A549 (cell line): ENCODE data around the gene REP15. TPM values are rescaled to one million over a fixed set of nuclear protein-coding genes. Genes with fewer than 3 reads are reported as not detected.

Experiments
- ATAC-seq, 2 experiments: fragments of 200-7000 bp in 1 of 2; fragments of >200 bp in 1 of 2; cut with Nextera tagmentation in 1 of 2; cut with Tn5 transposase in 1 of 2; 3 replicates each; pipeline versions ENCODE4 v1.8.0 to v1.9.1; 2018 to 2020; ENCODE audit warnings: mild to moderate bottlenecking in 1 of 2, moderate library complexity in 1 of 2
- CTCF ChIA-PET: fragments of 300-600 bp; sonication (Branson Sonifier 250); formaldehyde crosslinking; extraction: SDS; loops from one replicate; lab custom pipeline; 2021; ENCODE audit warnings: antibody characterized with exemption, inconsistent platforms; lab: Yijun Ruan, JAX
- POLR2A ChIA-PET: fragments of 350-600 bp; formaldehyde crosslinking; extraction: SDS; loops from one replicate; lab custom pipeline; 2021; ENCODE audit warnings: antibody characterized with exemption, inconsistent platforms; lab: Yijun Ruan, JAX
- DNase-seq, 2 experiments: peaks; one replicate each; pipeline versions ENCODE4 v3.0.0 to v3.0.0-alpha.2; 2011 to 2016; ENCODE audit warnings: low read depth in 1 of 2, low spot score in 1 of 2
- FAIRE-seq: peaks from 2 replicates; lab custom pipeline; 2011; peaks lifted over from hg19 to GRCh38; lab: Jason Lieb, UNC
- H3K27ac ChIP-seq, 2 experiments: fragments of >200 bp; sonication (Bioruptor Twin); formaldehyde crosslinking; 3 replicates each; pipeline ENCODE4 v1.5.1; 2016 to 2017
- H3K4me1 ChIP-seq: fragments of >200 bp; sonication (Bioruptor Twin); formaldehyde crosslinking; 3 replicates; pipeline ENCODE4 v1.6.1; 2016
- H3K4me2 ChIP-seq: fragments of >200 bp; sonication (Bioruptor Twin); formaldehyde crosslinking; 3 replicates; pipeline ENCODE4 v1.6.1; 2016
- H3K4me3 ChIP-seq: fragments of >200 bp; sonication (Bioruptor Twin); formaldehyde crosslinking; 3 replicates; pipeline ENCODE4 v1.5.1; 2016
- H3K9me3 ChIP-seq: fragments of >200 bp; sonication (Bioruptor Twin); formaldehyde crosslinking; 3 replicates; pipeline ENCODE4 v1.6.1; 2016
- CEBPB ChIP-seq, 2 experiments: fragments of >200 bp in 1 of 2; sonication (Bioruptor Twin) in 1 of 2; formaldehyde crosslinking in 1 of 2; IDR thresholded peaks; 2 replicates each; pipeline ENCODE4 v1.6.1; 2012 to 2016
- CHD2 ChIP-seq: fragments of 150-350 bp; IDR thresholded peaks from 2 replicates; pipeline ENCODE4 v1.6.1; 2014; ENCODE audit warnings: low read length; ENCODE audit not compliant: partially characterized antibody
- CHD4 ChIP-seq: fragments of 200-600 bp; sonication (generic); IDR thresholded peaks from 2 replicates; pipeline ENCODE4 v1.6.1; 2016; ENCODE audit warnings: antibody characterized with exemption, mild to moderate bottlenecking, borderline replicate concordance
- EHF ChIP-seq: fragments of 250-450 bp; sonication (Bioruptor Pico); IDR thresholded peaks from 2 replicates; pipeline ENCODE4 v1.5.0; 2020; ENCODE audit warnings: mild to moderate bottlenecking
- GATA3 ChIP-seq: IDR thresholded peaks from 2 replicates; pipeline ENCODE4 v1.6.1; 2012; ENCODE audit warnings: borderline replicate concordance
- HDAC2 ChIP-seq: fragments of 200-600 bp; sonication (generic); IDR thresholded peaks from 2 replicates; pipeline ENCODE4 v1.6.1; 2016
- HOXA7 ChIP-seq: fragments of 250-450 bp; sonication (Bioruptor Pico); IDR thresholded peaks from 2 replicates; pipeline ENCODE4 v1.5.0; 2020; ENCODE audit warnings: mild to moderate bottlenecking, moderate library complexity
- JUN ChIP-seq, 2 experiments: fragments of >200 bp; sonication (Bioruptor Twin); formaldehyde crosslinking; IDR thresholded peaks; 2 replicates in 1 of 2; 3 replicates in 1 of 2; pipeline ENCODE4 v1.6.1; 2016 to 2017
- JUNB ChIP-seq: fragments of >200 bp; sonication (Bioruptor Twin); formaldehyde crosslinking; IDR thresholded peaks from 2 replicates; pipeline ENCODE4 v1.6.1; 2016
- MAFK ChIP-seq: fragments of 450-650 bp; IDR thresholded peaks from 2 replicates; pipeline ENCODE4 v1.6.1; 2014; ENCODE audit not compliant: partially characterized antibody
- MYC ChIP-seq: IDR thresholded peaks from 2 replicates; pipeline ENCODE4 v1.6.1; 2012; ENCODE audit warnings: mild to moderate bottlenecking, inconsistent platforms, low read length, improper control_type of control experiment, borderline replicate concordance
- POLR2A ChIP-seq: IDR thresholded peaks from 2 replicates; pipeline ENCODE4 v1.6.1; 2012; ENCODE audit warnings: mild to moderate bottlenecking, low read length
- RAD21 ChIP-seq, 2 experiments: fragments of >200 bp in 1 of 2; sonication (Bioruptor Twin) in 1 of 2; formaldehyde crosslinking in 1 of 2; IDR thresholded peaks in 1 of 2; conservative IDR thresholded peaks in 1 of 2; 2 replicates in 1 of 2; 3 replicates in 1 of 2; pipeline ENCODE4 v1.6.1; 2012 to 2018; ENCODE audit warnings: inconsistent platforms in 1 of 2
- RARB ChIP-seq: fragments of 250-450 bp; sonication (Bioruptor Pico); IDR thresholded peaks from 2 replicates; pipeline ENCODE4 v1.8.0; 2021; ENCODE audit warnings: mild to moderate bottlenecking, moderate library complexity
- SMC3 ChIP-seq: fragments of >200 bp; sonication (Bioruptor Twin); formaldehyde crosslinking; IDR thresholded peaks from 3 replicates; pipeline ENCODE4 v1.6.1; 2018; ENCODE audit warnings: inconsistent platforms
- ZC3H11A ChIP-seq: fragments of 450-650 bp; IDR thresholded peaks from 2 replicates; pipeline ENCODE4 v1.6.1; 2014; ENCODE audit warnings: antibody characterized with exemption, mild to moderate bottlenecking
- ZNF302 ChIP-seq: fragments of 250-450 bp; sonication (Bioruptor Pico); IDR thresholded peaks from 2 replicates; pipeline ENCODE4 v1.9.0; 2021; ENCODE audit warnings: inconsistent platforms, mild to moderate bottlenecking, moderate library complexity
- WGBS: methylation state at CpG from one replicate; pipeline ENCODE4 v1.1.6; 2017; ENCODE audit errors: missing lambda C conversion rate; 5-methylcytosine and 5-hydroxymethylcytosine counted together
- polyA plus RNA-seq, 4 experiments: library from polyadenylated mRNA; depleted of rRNA in 3 of 4; stranded (reverse); fragments of >200 nt; fragmentation: RNase III in 1 of 4; extraction: RNeasy Plus Mini Kit Qiagen cat#74134 plus additional on column Dnase treatment in 1 of 4; gene quantifications; 2 replicates in 3 of 4; 3 replicates in 1 of 4; pipeline ENCODE4 v1.2.3, GENCODE V29; 2011 to 2017
- TF ChIP-seq, protein P1 (sequence below): fragments of >200 bp; sonication (Bioruptor Twin); formaldehyde crosslinking; IDR thresholded peaks from 3 replicates; pipeline ENCODE4 v1.6.1; 2016
- TF ChIP-seq, protein P2 (sequence below): fragments of 250-450 bp; sonication (Bioruptor Pico); IDR thresholded peaks from 2 replicates; pipeline ENCODE4 v1.5.0; 2020; ENCODE audit warnings: low read depth, mild to moderate bottlenecking, moderate library complexity
- TF ChIP-seq, protein P3 (sequence below): IDR thresholded peaks from 2 replicates; pipeline ENCODE4 v1.6.1; 2012; ENCODE audit warnings: low read depth, borderline replicate concordance

Gene REP15
- polyA plus RNA-seq, 2 of the 4 experiments (the other 2 are of a cell fraction): 0.34 to 0.81 TPM

DNA sequence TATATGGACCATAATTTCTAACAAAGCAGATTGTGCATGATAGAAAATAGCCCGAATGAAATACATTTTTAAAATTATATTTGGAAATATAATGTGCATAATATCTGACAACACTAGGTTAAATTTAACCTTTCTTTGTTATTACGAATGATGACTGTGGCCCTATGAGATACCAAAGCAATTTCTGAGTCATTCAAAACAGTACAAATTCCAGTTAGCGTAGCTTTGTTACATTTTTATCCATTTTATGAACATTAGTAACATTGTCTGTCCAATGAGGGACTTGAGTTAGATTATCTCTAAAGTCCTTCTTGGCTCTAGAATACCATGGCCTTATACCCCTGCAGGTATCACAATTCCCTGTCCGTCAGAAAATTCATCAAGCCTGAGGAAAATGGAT, 39.0 kb upstream of the REP15 start:
- POLR2A ChIA-PET: no interaction called here
- TF ChIP-seq, protein P1, sequence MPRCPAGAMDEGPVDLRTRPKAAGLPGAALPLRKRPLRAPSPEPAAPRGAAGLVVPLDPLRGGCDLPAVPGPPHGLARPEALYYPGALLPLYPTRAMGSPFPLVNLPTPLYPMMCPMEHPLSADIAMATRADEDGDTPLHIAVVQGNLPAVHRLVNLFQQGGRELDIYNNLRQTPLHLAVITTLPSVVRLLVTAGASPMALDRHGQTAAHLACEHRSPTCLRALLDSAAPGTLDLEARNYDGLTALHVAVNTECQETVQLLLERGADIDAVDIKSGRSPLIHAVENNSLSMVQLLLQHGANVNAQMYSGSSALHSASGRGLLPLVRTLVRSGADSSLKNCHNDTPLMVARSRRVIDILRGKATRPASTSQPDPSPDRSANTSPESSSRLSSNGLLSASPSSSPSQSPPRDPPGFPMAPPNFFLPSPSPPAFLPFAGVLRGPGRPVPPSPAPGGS: no peak
- TF ChIP-seq RAD21 (conservative IDR thresholded peaks at IDR 0.05 in 1 of 2, IDR thresholded peaks at IDR 0.05 in 1 of 2): no peak
- TF ChIP-seq ZNF302 (CRISPR knock-in tag): no peak
- no peak for TF ChIP-seq GATA3
- no peak for TF ChIP-seq HDAC2
- TF ChIP-seq JUN (IDR thresholded peaks at IDR 0.05): no peak
- TF ChIP-seq SMC3: no peak
- no peak for TF ChIP-seq RARB (CRISPR knock-in tag)
- TF ChIP-seq CEBPB (IDR thresholded peaks at IDR 0.05): no peak
- no peak for TF ChIP-seq CHD2
- TF ChIP-seq HOXA7: no peak
- no peak for TF ChIP-seq POLR2A
- CTCF ChIA-PET: no interaction called here
- FAIRE-seq: no peak
- no peak overlapping the region for H3K27ac ChIP-seq
- no peak for DNase-seq
- no peaks in the 10 kb centered on the region for H3K9me3 ChIP-seq
- H3K4me3 ChIP-seq: no peak overlapping the region
- no peaks in the 10 kb centered on the region for H3K4me1 ChIP-seq
- ATAC-seq: no peak
- no peak overlapping the region for H3K4me2 ChIP-seq
- WGBS: 90% methylated on average over 4 of the region's 4 CpGs

DNA sequence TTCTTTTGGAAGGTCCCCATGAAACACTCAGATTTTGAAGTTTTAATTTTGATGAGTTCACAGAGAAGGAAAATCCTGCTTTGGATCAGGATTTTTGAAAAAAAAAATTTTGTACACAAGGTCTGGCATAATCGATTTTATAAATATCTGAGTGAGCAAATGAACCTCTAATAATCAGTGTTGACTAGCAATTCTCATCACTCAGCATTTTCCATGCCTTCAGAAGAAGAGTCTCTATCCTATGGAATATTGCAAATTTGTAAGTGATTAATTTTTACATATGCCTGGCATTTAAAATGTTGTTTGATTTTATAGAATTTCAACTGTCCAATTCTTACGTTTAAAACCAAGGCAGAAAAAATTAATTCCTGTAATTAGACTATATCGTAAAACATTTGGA, 30.5 kb upstream of the REP15 start:
- TF ChIP-seq, protein P2, sequence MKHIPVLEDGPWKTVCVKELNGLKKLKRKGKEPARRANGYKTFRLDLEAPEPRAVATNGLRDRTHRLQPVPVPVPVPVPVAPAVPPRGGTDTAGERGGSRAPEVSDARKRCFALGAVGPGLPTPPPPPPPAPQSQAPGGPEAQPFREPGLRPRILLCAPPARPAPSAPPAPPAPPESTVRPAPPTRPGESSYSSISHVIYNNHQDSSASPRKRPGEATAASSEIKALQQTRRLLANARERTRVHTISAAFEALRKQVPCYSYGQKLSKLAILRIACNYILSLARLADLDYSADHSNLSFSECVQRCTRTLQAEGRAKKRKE: no peak
- peak; percentile 13 for TF ChIP-seq MAFK
- H3K27ac ChIP-seq: no peak overlapping the region
- H3K9me3 ChIP-seq: no peaks in the 10 kb centered on the region
- H3K4me2 ChIP-seq: no peak overlapping the region
- 74% methylated on average over 3 of the region's 3 CpGs for WGBS
- no peak overlapping the region for H3K4me3 ChIP-seq
- no peak for FAIRE-seq
- ChIA-PET CTCF (interaction anchor here (0.6 to 1.6 kb wide), 2 partner anchors 13 to 650 kb away, joined by 3 to 9 read pairs; no protein-coding TSS in a partner anchor), POLR2A (no interaction called here)
- no peaks in the 10 kb centered on the region for H3K4me1 ChIP-seq
- no peak for ATAC-seq
- DNase-seq: no peak

DNA sequence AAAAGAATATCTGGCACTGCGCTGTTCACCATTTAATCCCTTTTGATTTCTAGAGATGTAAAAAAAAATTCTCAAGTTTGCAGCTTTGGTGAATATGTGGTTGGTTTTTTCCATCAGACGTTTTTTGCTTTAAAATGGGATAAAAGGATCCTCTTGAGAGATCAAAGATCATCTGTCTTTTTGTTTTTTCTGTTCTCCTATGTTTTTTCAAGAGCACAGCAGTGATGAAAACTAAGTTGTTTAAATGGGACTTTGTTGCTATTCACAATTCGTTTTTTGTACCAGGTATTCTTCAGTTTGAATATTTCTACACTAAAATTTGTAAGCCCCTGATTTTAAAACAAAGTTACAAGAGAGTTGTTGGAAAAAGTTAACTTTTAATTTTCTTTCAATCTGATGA, 29.7 kb upstream of the REP15 start:
- H3K27ac ChIP-seq: no peak overlapping the region
- TF ChIP-seq POLR2A (no peak), EHF (CRISPR knock-in tag) (no peak), JUNB (no peak), MYC (no peak), ZC3H11A (no peak)
- TF ChIP-seq, protein P3, sequence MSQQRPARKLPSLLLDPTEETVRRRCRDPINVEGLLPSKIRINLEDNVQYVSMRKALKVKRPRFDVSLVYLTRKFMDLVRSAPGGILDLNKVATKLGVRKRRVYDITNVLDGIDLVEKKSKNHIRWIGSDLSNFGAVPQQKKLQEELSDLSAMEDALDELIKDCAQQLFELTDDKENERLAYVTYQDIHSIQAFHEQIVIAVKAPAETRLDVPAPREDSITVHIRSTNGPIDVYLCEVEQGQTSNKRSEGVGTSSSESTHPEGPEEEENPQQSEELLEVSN: no peak
- ChIA-PET POLR2A (no interaction called here), CTCF (interaction anchor here (2.1 kb wide), 1 partner anchor 14 kb away, joined by 8 read pairs; no protein-coding TSS in a partner anchor)
- no peaks in the 10 kb centered on the region for H3K9me3 ChIP-seq
- H3K4me2 ChIP-seq: no peak overlapping the region
- DNase-seq (no peak), ATAC-seq (no peak), FAIRE-seq (no peak)
- H3K4me3 ChIP-seq: no peak overlapping the region
- no peaks in the 10 kb centered on the region for H3K4me1 ChIP-seq
- 40% methylated on average over 3 of the region's 3 CpGs for WGBS

DNA sequence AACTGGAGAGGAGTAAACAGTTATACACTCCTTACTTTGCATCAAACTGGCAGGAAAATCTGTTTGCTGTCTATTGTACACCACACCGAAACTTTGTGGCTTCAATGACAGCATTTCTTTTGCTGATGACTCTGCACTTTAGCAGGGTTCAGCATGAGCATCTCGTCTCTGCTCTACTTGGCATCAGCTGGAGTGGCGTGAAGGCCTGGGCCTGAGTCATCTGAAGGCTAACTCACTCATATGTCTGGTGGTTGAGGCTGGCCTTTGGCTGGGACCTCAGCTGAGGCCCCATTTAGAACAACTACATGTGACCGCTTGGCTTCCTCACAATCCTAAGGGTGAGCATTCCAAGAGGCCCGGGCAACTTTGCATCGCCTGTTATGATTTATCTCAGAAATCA, 28.7 kb upstream of the REP15 start:
- CTCF ChIA-PET: interaction anchor here (2.1 kb wide), 1 partner anchor 15 kb away, joined by 8 read pairs; no protein-coding TSS in a partner anchor
- Histone ChIP-seq H3K4me2 (no peak overlapping the region), H3K4me3 (no peak overlapping the region), H3K9me3 (no peaks in the 10 kb centered on the region), H3K4me1 (no peaks in the 10 kb centered on the region), H3K27ac (no peak overlapping the region)
- DNase-seq (no peak), ATAC-seq (no peak), FAIRE-seq (no peak)
- POLR2A ChIA-PET: no interaction called here
- 92% methylated on average over 6 of the region's 6 CpGs for WGBS
- TF ChIP-seq CHD4: no peak
- peak; percentile 68 for TF ChIP-seq MAFK
